GM18502 (cell line): Measurements from ENCODE around the gene FSD1.
"Not testable (repeated sequence)": the region's sequence is repeated elsewhere in the genome, so short reads cannot be mapped to it uniquely, and the experiment has no call there.

ENCODE experiments used
- ATAC-seq: cut with Tn5 transposase; IDR thresholded peaks from one replicate; pipeline ENCODE4 v1.9.1; 2021; ENCODE audit warnings: mild to moderate bottlenecking; ENCODE audit not compliant: unreplicated experiment, poor library complexity

Gene FSD1

DNA sequence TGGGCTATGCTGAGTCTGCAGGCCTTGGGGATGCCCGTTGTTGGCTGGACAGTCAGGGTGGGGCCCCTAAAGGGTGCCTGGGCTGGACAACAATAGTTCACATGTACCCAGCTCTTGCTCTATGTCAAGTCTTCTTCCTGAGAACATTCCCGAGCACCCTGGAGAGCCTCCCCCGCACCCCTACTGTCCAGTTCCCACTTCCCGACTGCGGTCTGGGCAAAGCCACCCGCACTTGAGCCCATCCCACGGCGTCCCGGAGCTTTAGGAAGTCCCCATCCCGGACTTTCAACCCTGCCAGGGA is 37.9 kb downstream of the FSD1 start:
- ATAC-seq, result no peak

DNA sequence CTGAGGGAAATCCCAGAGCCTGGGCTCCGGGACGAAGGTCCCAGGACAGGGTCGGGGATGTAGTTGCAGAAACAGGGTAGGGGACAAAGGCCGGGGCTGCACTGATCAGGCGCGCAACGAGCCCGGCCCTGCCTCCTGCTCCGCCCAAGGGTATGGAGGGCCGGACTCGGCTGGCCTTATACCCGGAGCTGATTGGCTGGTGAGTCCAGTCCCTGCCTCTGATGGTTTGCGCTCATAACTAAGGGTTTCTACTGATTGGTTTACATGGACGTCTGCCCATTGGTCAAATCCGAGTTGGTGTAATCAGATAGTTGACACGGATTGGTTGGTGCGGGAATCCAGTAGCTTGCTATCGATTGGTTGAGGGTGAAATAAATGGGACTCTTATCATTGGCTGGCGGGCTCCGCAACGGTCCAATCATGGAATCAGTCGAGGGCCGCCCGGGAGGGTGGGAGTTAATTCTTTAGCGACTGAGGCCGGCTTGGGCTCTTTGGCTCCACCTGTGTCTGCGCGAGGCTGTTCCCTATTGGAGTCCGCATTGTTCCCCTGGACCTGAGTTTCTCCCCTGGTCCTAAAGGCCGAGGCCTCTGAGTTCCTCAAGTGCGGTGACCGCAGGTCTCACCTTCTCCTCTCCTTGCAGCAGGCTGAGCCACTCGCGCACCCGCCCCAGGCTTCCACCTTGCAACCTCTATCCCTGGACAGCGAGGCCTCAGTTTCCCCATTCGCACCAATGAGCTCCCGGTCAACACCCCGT is 38.4 kb downstream of the FSD1 start:
- peak; percentile 86 for ATAC-seq

DNA sequence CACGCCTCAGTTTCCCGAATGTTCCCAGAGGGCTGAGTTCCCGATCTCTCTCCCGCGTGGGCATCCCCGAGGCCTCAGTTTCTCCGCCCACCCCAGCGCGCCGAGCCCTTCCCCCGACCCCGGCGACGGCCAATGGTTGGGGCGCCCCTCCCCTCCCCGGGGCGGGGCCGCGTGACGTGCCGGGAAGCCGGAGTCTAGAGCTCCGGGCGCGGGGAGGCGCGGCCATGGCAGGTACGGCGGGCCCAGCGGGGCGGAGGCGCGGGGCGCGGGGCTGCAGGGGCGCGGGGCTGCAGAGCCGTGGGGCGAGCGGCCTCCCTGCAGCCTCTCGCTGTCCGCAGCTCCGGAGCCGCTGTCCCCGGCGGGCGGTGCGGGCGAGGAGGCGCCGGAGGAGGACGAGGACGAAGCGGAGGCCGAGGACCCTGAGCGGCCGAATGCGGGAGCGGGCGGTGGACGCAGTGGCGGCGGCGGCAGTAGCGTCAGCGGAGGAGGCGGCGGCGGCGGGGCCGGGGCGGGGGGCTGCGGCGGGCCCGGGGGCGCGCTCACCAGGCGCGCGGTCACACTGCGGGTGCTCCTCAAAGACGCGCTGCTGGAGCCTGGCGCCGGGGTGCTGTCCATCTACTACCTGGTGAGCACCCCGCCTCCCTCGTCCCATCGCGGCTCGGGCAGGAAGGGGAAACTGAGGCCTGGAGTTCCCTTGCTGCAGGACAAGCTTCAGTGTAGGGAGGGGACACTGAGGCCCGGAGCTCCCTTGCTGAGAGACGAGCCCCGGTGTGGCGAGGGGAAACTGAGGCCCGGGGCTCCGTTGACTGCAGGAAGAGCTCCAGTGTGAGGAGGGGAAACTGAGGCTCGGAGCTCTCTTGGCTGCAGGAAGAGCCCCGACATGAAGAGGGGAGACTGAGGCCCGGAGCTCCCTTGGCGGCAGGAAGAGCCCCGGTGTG is 39.2 kb downstream of the FSD1 start, which contains the start of gene MPND:
Gene MPND (plus strand): TSS at position 193 of the 938 bp plus-strand sequence. CDS start 32 bp downstream, at position 225.
- peak; percentile 55 for ATAC-seq

- no peak for ATAC-seq
Observed at GRCh38 chr19:4345342-4346019, 41.1 kb downstream of the FSD1 start.

DNA sequence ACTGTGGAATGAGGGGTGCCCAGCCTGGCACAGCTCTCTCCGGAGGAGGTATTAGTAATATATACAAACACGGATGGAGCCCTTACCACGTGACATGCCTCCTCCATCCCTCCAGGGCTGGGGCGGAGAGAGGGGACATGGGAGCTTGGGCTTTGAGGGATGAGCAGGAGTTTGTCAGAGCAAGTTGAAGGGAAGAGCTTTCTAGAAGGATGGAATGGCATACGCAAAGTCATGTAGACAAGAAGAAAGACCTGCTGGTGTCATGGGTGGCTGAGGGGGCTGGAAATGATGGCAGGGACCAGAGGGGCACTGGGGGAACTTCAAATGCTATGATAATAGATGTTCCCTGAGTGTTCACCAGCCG is 41.6 kb downstream of the FSD1 start:
- no peak for ATAC-seq

DNA sequence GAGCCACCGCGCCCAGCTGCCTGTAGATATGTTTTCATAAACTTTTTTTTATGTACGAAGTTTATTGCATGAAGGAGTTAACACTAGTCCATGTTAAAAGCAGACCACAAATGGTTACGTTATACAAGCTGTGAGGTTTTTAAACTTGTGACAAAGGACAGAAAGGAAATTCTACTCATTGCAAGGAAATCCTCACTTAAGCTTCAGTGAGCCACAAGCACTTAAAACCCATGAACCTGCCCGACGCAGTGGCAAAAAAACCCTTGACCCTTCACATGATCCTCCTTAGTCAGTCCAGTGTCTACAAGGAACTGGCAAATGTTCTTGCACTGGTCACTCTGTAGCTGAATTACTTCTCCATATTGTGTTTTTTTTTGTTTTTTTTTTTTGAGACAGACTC is 43.1 kb downstream of the FSD1 start:
- ATAC-seq, result no peak

DNA sequence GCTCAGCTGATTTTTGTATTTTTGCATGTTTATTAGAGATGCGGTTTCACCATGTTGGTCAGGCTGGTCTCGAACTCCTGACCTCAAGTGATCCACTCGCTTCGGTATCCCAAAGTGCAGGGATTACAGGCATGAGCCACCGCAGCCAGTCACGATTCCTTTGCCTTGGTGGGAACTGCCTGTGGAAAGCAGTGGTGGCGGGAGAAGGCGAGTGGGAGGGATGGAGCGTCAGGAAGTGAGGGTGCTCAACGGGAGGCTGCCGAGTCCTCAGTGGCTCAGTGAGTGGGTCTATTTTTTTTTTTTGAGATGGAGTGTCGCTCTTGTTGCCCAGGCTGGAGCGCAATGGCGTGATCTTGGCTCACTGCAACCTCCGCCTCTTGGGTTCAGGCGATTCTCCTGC is 44.8 kb downstream of the FSD1 start:
- ATAC-seq, result not testable (repeated sequence)

- no peak for ATAC-seq
Observed at GRCh38 chr19:4350111-4350510, 45.7 kb downstream of the FSD1 start.

- ATAC-seq, result no peak
Observed at GRCh38 chr19:4350726-4351125, 46.3 kb downstream of the FSD1 start.

- ATAC-seq, result no peak
Observed at GRCh38 chr19:4352701-4353121, 48.3 kb downstream of the FSD1 start.

DNA sequence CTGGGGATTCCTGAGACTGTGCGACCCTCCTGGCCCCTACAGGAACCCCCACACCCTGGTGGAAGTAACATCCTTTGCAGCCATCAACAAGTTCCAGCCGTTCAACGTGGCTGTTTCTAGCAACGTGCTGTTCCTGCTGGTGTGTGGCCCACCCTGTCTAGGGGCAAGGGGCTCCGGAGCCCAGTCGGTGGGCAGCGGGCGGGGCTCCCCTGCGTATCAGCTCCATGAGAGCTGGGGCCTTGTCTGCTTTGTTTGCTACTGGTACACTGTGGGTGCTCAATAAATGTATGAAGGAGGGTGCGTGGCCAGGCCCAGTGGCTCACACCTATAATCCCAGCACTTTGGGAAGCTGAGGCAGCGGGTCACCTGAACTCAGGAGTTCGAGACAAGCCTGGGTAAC is 49.9 kb downstream of the FSD1 start:
- ATAC-seq, result no peak

GRCh38 chr19:4354897-4355296 is 50.5 kb downstream of the FSD1 start:
- no peak for ATAC-seq

DNA sequence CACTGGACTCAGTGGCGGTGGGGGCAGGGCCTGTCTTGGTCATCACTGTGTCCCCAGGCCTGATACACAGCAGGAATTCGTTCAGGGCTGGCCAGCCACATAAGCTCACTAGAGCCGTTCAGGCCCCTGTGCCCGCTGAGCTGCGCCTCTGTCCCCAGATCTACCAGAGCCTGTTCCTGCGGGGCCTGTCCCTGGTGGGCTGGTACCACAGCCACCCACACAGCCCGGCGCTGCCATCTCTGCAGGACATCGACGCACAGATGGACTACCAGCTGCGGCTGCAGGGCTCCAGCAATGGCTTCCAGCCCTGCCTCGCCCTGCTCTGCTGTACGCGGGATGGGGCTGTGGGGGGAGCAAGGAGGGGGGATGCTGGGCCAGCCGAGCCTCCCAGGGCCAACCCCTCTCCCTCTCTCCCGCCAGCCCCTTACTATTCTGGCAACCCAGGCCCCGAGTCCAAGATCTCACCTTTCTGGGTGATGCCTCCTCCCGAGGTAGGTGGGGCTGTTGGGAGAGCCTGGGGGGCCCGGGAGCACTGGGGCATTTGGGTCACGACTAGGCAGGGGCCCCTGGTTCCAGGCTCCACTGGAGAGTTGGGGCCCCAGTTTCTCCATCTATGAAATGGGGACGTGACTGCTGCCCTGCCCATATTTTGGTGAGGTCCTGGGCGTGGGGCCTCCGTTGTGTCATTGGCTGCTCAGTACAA is 52.8 kb downstream of the FSD1 start:
- no peak for ATAC-seq

DNA sequence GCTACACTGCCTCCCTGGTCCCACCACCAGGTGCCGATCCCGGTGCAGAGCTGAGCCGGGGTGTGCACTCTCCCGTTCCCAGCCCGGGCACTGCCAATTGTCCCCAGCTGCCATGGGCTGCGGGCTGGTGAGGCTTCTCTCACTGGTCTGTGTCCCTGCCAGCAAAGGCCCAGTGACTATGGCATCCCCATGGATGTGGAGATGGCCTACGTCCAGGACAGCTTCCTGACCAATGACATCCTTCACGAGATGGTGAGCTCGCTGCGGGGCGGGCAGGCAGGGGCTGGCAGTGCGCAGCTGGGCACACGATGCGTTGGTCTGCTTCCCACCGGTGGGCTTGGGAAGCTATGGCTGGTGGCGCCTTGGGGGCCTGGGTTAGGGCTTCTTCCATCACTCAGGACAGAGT is 53.5 kb downstream of the FSD1 start:
- no peak for ATAC-seq

GRCh38 chr19:4358709-4359626 is 54.6 kb downstream of the FSD1 start:
- no peak for ATAC-seq

DNA sequence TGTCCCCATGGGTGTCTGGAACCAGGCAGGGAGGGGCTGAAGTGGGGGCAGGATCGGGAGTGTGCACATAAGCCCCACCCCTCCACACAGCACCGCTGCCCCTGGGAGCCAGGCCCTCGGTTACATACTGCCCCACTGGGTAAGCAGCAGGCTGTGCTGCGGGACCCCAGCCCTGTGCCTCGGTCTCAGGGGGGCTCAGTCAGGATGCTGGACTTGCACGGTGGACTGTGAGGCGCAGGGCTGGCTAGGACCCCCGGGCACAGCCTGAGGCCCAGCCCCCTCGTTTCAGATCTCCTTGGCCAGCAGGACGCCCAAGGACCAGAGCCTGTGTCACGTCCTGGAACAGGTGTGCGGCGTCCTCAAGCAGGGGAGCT is 55.2 kb downstream of the FSD1 start:
- no peak for ATAC-seq

DNA sequence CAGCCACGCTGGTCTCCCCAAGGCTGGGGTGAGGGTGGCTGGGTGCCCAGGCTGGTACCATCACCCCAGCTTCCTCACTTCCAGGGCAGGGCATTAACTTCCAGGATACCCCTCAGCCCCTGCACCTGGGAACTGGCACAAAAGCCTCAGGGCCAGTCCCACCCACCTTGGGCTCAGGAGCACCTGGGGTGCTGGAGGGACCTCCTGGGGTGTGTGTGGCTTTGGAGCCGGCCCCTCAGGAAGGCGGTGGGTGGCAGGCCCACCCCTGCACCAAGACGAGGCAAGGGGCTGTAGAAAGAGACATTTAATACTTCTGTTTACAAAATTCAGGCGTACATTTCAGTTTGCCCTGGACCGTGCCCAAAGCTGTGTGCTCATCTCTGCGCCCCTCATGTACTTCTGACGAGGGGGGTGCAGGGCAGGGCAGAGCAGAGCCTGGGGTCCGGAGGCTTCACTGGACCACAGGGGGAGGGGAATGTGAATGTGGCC is 55.7 kb downstream of the FSD1 start:
- ATAC-seq, result no peak

DNA sequence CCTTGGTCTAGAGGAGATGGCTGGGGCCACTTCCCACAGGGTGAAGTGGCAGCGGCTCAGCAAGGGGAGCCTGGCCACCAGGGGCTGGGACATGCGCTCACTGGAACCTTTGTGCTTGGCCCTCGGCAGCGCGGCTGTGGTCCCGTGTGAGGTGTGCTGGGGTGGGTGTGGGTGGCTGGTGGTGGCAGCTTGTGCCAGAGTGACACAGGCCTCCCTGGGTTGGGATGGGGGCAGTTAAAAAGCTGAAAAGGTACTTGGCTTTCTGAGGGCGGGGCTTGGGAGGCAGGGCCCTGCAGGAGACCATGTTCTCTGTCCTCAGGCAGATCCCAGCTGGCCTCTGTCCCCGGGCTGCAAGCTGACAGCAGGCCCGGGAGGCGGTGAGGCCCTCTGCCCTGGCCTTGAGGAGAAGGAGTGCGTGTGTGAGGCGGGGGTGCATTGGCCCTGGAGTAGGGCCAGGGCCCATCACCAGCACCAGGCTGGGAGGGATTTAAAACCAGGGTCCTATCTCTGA is 56.3 kb downstream of the FSD1 start:
- no peak for ATAC-seq
